DMS114 treated with DMSO at 0.1 percent for 48 hours (cell line): Measurements from ENCODE around the gene CADM1.

Experiments used
- DNase-seq: peaks from one replicate; lab custom pipeline; 2025; ENCODE audit not compliant: unreplicated experiment; lab: John Stamatoyannopoulos, UW

CADM1 gene

GRCh38 chr11:115219376-115219775, 284.8 kb downstream of the CADM1 start:
- no peak for DNase-seq

- no peak for DNase-seq
Measured at GRCh38 chr11:115217726-115218311, 286.4 kb downstream of the CADM1 start.

GRCh38 chr11:115215694-115216617, 288.3 kb downstream of the CADM1 start:
- DNase-seq, result no peak

- DNase-seq, result no peak
Measured at GRCh38 chr11:115214644-115215234, 289.5 kb downstream of the CADM1 start.

- DNase-seq, result no peak
Measured at GRCh38 chr11:115213007-115213406, 291.2 kb downstream of the CADM1 start.

- no peak for DNase-seq
Measured at GRCh38 chr11:115208808-115209259, 295.4 kb downstream of the CADM1 start.

GRCh38 chr11:115207916-115208315, 296.3 kb downstream of the CADM1 start:
- no peak for DNase-seq

GRCh38 chr11:115207166-115207591, 297.0 kb downstream of the CADM1 start:
- DNase-seq, result no peak

GRCh38 chr11:115206365-115207022, 297.7 kb downstream of the CADM1 start:
- no peak for DNase-seq

- no peak for DNase-seq
Measured at GRCh38 chr11:115202900-115203552, 301.2 kb downstream of the CADM1 start.

GRCh38 chr11:115202074-115202473, 302.1 kb downstream of the CADM1 start:
- DNase-seq, result no peak

GRCh38 chr11:115201111-115201792, 303.0 kb downstream of the CADM1 start:
- no peak for DNase-seq

GRCh38 chr11:115199481-115200069, 304.6 kb downstream of the CADM1 start:
- DNase-seq, result no peak

- DNase-seq, result no peak
Measured at GRCh38 chr11:115198321-115198741, 305.9 kb downstream of the CADM1 start.

- no peak for DNase-seq
Measured at GRCh38 chr11:115197433-115197832, 306.8 kb downstream of the CADM1 start.

- no peak for DNase-seq
Measured at GRCh38 chr11:115197031-115197430, 307.2 kb downstream of the CADM1 start.

GRCh38 chr11:115194802-115195110, 309.5 kb downstream of the CADM1 start:
- no peak for DNase-seq

GRCh38 chr11:115193914-115194801, 310.1 kb downstream of the CADM1 start:
- DNase-seq, result no peak

- no peak for DNase-seq
Measured at GRCh38 chr11:115191761-115192160, 312.5 kb downstream of the CADM1 start.
